Osteocyte (in vitro differentiated cells): Measurements from ENCODE around the gene ERVMER34-1. TPM values are rescaled to one million over a fixed set of nuclear protein-coding genes. Genes with fewer than 3 reads are reported as not detected.

ENCODE experiments used
- DNase-seq: peaks from one replicate; pipeline ENCODE4 v3.0.0; 2021; ENCODE audit warnings: mixed read lengths; ENCODE audit not compliant: unreplicated experiment; ENCODE audit errors: extremely low spot score
- H3K27ac Mint-ChIP-seq: one replicate; pipeline ENCODE4 v1.8.0; 2021; ENCODE audit warnings: mild to moderate bottlenecking, mixed read lengths; ENCODE audit not compliant: unreplicated experiment
- H3K27me3 Mint-ChIP-seq: one replicate; pipeline ENCODE4 v1.8.0; 2021; ENCODE audit warnings: mixed read lengths; ENCODE audit not compliant: unreplicated experiment
- H3K36me3 Mint-ChIP-seq: one replicate; pipeline ENCODE4 v1.8.0; 2021; ENCODE audit warnings: mixed read lengths; ENCODE audit not compliant: unreplicated experiment
- H3K4me1 Mint-ChIP-seq: one replicate; pipeline ENCODE4 v1.8.0; 2021; ENCODE audit warnings: mixed read lengths; ENCODE audit not compliant: unreplicated experiment
- H3K4me3 Mint-ChIP-seq: one replicate; pipeline ENCODE4 v1.8.0; 2021; ENCODE audit warnings: mild to moderate bottlenecking, moderate library complexity, mixed read lengths; ENCODE audit not compliant: unreplicated experiment
- H3K9me3 Mint-ChIP-seq: one replicate; pipeline ENCODE4 v1.8.0; 2021; ENCODE audit warnings: mixed read lengths; ENCODE audit not compliant: unreplicated experiment
- total RNA-seq: library from RNA; stranded (reverse); gene quantifications from 2 replicates; pipeline ENCODE4 v1.2.1, GENCODE V29; 2021
- TF ChIP-seq, protein P1 (sequence below): fragments of 200-600 bp; sonication (generic); IDR thresholded peaks from 2 replicates; pipeline ENCODE4 v1.5.0; 2021; ENCODE audit warnings: antibody characterized with exemption, mild to moderate bottlenecking, moderate library complexity

The ERVMER34-1 gene
- total RNA-seq, 1 donor from 2014 or later = 0.24 TPM

DNA sequence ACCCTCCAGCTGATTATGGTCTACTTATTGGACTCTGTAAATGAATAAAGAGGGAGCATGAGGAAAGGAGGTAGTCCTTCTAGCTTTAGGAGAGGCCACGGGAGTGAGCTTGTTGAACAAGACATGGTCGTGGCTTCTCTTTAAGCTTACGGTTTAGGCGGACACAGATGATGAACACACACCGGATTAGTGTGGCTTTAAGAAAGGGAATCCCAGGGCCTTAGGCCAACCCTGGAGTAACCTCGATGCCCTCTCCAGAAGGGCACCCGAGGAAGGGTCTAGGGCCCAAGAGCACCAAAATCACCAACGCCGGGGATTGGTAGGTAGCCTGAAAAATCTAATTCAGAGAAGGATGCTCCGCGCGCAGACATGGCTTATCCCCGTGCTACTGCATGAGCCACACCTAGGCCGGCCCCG is 39.4 kb downstream of the ERVMER34-1 start:
- H3K27me3 Mint-ChIP-seq = peaks cover 17% of the 10 kb centered on the region
- no peak for DNase-seq
- no peaks in the 10 kb centered on the region for H3K9me3 Mint-ChIP-seq
- TF ChIP-seq, protein P1, sequence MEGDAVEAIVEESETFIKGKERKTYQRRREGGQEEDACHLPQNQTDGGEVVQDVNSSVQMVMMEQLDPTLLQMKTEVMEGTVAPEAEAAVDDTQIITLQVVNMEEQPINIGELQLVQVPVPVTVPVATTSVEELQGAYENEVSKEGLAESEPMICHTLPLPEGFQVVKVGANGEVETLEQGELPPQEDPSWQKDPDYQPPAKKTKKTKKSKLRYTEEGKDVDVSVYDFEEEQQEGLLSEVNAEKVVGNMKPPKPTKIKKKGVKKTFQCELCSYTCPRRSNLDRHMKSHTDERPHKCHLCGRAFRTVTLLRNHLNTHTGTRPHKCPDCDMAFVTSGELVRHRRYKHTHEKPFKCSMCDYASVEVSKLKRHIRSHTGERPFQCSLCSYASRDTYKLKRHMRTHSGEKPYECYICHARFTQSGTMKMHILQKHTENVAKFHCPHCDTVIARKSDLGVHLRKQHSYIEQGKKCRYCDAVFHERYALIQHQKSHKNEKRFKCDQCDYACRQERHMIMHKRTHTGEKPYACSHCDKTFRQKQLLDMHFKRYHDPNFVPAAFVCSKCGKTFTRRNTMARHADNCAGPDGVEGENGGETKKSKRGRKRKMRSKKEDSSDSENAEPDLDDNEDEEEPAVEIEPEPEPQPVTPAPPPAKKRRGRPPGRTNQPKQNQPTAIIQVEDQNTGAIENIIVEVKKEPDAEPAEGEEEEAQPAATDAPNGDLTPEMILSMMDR = no peak
- peak overlapping the region; percentile 50 for H3K27ac Mint-ChIP-seq
- H3K4me3 Mint-ChIP-seq = peak overlapping the region; percentile 67
- H3K4me1 Mint-ChIP-seq = peaks cover 35% of the 10 kb centered on the region
- H3K36me3 Mint-ChIP-seq = peaks cover 12% of the 10 kb centered on the region

DNA sequence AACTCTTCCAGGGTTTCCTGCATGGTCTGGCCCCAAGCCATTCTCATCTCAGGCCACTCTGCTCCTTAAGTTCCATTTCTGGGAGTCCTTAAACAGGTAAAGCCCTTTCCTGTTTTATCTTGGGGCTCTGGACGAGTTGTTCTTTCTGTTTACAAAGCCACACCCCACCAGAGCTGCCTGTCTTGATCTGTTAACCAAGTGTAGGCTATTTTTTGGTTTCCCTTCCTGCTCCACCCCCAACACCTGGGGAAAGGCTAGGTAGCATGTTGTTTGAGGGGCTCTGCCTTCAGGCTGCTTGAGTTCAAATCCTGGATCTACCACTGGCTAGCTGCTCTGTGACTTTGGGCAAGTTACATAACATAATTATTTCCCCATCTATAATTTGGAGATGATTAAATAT is 40.0 kb downstream of the ERVMER34-1 start:
- no peak for DNase-seq
- H3K27ac Mint-ChIP-seq = no peak overlapping the region
- peaks cover 17% of the 10 kb centered on the region for H3K27me3 Mint-ChIP-seq
- TF ChIP-seq, protein P1 = no peak
- H3K4me3 Mint-ChIP-seq = no peak overlapping the region
- H3K9me3 Mint-ChIP-seq = no peaks in the 10 kb centered on the region
- peaks cover 33% of the 10 kb centered on the region for H3K4me1 Mint-ChIP-seq
- H3K36me3 Mint-ChIP-seq = peaks cover 10% of the 10 kb centered on the region

DNA sequence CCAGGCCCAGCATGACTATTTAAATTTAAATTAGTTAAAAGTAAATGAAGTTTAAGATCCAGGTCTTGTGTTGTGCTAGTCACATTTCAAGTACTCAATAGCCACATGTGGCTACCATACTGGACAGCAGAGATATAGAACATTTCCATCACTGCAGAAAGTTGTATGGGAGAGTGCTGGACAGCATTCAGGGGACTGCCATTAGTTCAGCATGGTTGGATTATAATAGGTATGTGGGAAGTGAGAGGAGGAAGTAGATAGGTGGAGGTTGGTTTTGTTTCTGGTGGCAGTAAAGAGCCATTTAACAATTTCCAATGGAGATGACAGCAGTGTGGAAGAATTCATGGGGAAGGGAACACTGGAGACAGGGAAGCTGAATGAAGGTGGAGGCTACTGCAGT is 42.1 kb downstream of the ERVMER34-1 start:
- DNase-seq = no peak
- TF ChIP-seq, protein P1 = no peak
- Mint-ChIP-seq H3K36me3 (peaks cover 2% of the 10 kb centered on the region), H3K9me3 (no peaks in the 10 kb centered on the region), H3K4me1 (peaks cover 24% of the 10 kb centered on the region), H3K4me3 (no peak overlapping the region), H3K27ac (no peak overlapping the region), H3K27me3 (peaks cover 17% of the 10 kb centered on the region)

DNA sequence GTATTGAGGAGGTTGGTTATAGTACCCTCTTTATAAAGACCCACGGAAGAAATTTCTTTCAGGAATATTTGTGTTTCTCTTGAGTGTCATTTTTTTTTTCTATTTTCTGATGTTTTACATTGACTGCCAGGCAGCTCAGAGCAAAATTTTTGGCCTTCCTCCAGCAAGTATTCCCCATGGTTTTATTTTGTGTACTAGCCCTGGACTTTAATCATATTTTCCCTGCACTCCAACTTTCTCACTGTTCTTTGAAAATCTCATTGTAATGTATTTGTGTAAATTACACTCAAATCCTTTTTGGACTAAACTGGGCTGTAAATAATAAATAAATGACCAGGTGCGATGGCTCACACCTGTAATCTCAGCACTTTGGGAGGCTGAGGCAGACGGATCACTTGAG is 46.6 kb downstream of the ERVMER34-1 start:
- Mint-ChIP-seq H3K9me3 (no peaks in the 10 kb centered on the region), H3K36me3 (no peaks in the 10 kb centered on the region)
- no peak for DNase-seq

DNA sequence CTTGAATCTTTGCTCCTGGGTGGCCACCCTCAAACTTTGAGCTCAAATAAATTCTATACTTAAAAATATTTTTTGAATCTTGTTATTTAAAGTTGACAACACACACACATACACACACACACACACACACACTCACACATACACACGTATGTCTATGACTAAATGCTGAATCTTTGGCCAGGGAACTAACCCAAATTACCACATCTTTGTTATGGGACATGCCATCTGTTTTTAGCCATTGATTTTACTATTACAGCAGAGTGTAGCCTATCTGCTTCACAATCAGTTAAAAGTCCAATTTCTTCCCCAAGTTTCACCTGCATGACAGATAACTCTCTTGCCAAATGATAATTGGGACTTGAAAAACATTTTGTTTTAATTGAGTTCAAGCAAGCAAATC is 47.1 kb downstream of the ERVMER34-1 start:
- H3K4me3 Mint-ChIP-seq = no peak overlapping the region
- H3K36me3 Mint-ChIP-seq = no peaks in the 10 kb centered on the region
- DNase-seq = no peak
- TF ChIP-seq, protein P1 = no peak
- no peaks in the 10 kb centered on the region for H3K9me3 Mint-ChIP-seq
- H3K4me1 Mint-ChIP-seq = peaks cover 6% of the 10 kb centered on the region
- H3K27ac Mint-ChIP-seq = no peak overlapping the region
- H3K27me3 Mint-ChIP-seq = peaks cover 11% of the 10 kb centered on the region

More for the DNA sequence above, 46.6 kb downstream of the ERVMER34-1 start:
- peaks cover 16% of the 10 kb centered on the region for H3K27me3 Mint-ChIP-seq
- peaks cover 6% of the 10 kb centered on the region for H3K4me1 Mint-ChIP-seq
- H3K4me3 Mint-ChIP-seq = no peak overlapping the region
- TF ChIP-seq, protein P1 = no peak
- no peak overlapping the region for H3K27ac Mint-ChIP-seq
